Stomach smooth muscle (tissue), 2 donors: ENCODE results near the gene FERMT3.
"Not testable (repeated sequence)": the region's sequence is repeated elsewhere in the genome, so short reads cannot be mapped to it uniquely, and the experiment has no call there.

Source experiments
- H3K27ac ChIP-seq: one replicate; pipeline ENCODE4 v1.7.0; 2013; ENCODE audit warnings: mild to moderate bottlenecking, low read length, inconsistent platforms
- H3K27me3 ChIP-seq, 2 donors: one replicate each; pipeline ENCODE4 v1.7.0; 2013; ENCODE audit warnings: low read length in 2 of 2; ENCODE audit not compliant: insufficient read depth in 2 of 2, control insufficient read depth in 1 of 2
- H3K36me3 ChIP-seq, 2 donors: one replicate each; pipeline ENCODE4 v1.7.0; 2013; ENCODE audit warnings: low read length in 2 of 2; ENCODE audit not compliant: control insufficient read depth in 2 of 2, insufficient read depth in 2 of 2
- H3K4me1 ChIP-seq: one replicate; pipeline ENCODE4 v1.7.0; 2013; ENCODE audit warnings: low read length; ENCODE audit not compliant: control insufficient read depth, insufficient read depth
- H3K4me3 ChIP-seq, 2 donors: one replicate each; pipeline ENCODE4 v1.7.0; 2013; ENCODE audit warnings: low read length in 2 of 2
- H3K9ac ChIP-seq, 2 donors: one replicate each; pipeline ENCODE4 v1.7.0; 2013; ENCODE audit warnings: low read length in 2 of 2, mild to moderate bottlenecking in 1 of 2
- H3K9me3 ChIP-seq, 2 donors: one replicate each; pipeline ENCODE4 v1.7.0; 2013; ENCODE audit warnings: low read length in 2 of 2; ENCODE audit not compliant: control insufficient read depth in 2 of 2
- donor health status: healthy.
- donor health status: Pancreatic carcinoma.

FERMT3 gene

GRCh38 chr11:64245401-64245796 lies 38.9 kb downstream of the FERMT3 start:
- H3K4me1 ChIP-seq, result peaks cover 50% of the 10 kb centered on the region

GRCh38 chr11:64245797-64246620 lies 39.5 kb downstream of the FERMT3 start:
- peaks cover 0 to 7% of the 10 kb centered on the region in 2 donors for H3K36me3 ChIP-seq
- H3K4me1 ChIP-seq, result peaks cover 52% of the 10 kb centered on the region
- no peaks in the 10 kb centered on the region for H3K27me3 ChIP-seq
- H3K9me3 ChIP-seq, result no peaks in the 10 kb centered on the region
- H3K27ac ChIP-seq, result peak overlapping the region; percentile 58
- H3K4me3 ChIP-seq, result peak overlapping the region; percentile 73 to 81
- H3K9ac ChIP-seq, result peak overlapping the region; percentile 42 to 57

More at GRCh38 chr11:64245401-64245796, 38.9 kb downstream of the FERMT3 start:
- Histone ChIP-seq H3K36me3 (peaks cover 0 to 7% of the 10 kb centered on the region in 2 donors), H3K9me3 (no peaks in the 10 kb centered on the region), H3K27ac (peak overlapping the region; percentile 58), H3K4me3 (peak overlapping the region; percentile 73 to 81), H3K9ac (peak overlapping the region; percentile 42 to 57), H3K27me3 (no peaks in the 10 kb centered on the region)

- not testable (repeated sequence) for H3K27me3 ChIP-seq, H3K9ac ChIP-seq, H3K9me3 ChIP-seq, H3K27ac ChIP-seq, H3K36me3 ChIP-seq
- peak overlapping the region in 1 of 2 donors; percentile 81 for H3K4me3 ChIP-seq
- H3K4me1 ChIP-seq, result peaks cover 54% of the 10 kb centered on the region
Measured at GRCh38 chr11:64246621-64246870, 40.0 kb downstream of the FERMT3 start.

- Histone ChIP-seq H3K4me3 (peak within 1 kb of the TSS; percentile 87 to 96), H3K27ac (peak within 1 kb of the TSS; percentile 87), H3K9ac (peak within 1 kb of the TSS; percentile 70 to 71), H3K36me3 (peaks cover 0 to 7% of the 10 kb centered on the region in 2 donors), H3K9me3 (no peaks in the 10 kb centered on the region), H3K4me1 (peaks cover 53% of the 10 kb centered on the region), H3K27me3 (no peaks in the 10 kb centered on the region)
Measured at GRCh38 chr11:64246871-64247728, 40.6 kb downstream of the FERMT3 start, which contains the start of gene PPP1R14B. Gene PPP1R14B (minus strand): TSS chr11:64246943. CDS start chr11:64246673, 270 bp downstream.

- peak overlapping the region; percentile 87 for H3K27ac ChIP-seq
- peak overlapping the region; percentile 87 to 96 for H3K4me3 ChIP-seq
- no peaks in the 10 kb centered on the region for H3K27me3 ChIP-seq
- H3K36me3 ChIP-seq, result peaks cover 0 to 7% of the 10 kb centered on the region in 2 donors
- peak overlapping the region in 1 of 2 donors; percentile 50 for H3K9ac ChIP-seq
- H3K4me1 ChIP-seq, result peaks cover 53% of the 10 kb centered on the region
- no peaks in the 10 kb centered on the region for H3K9me3 ChIP-seq
Measured at GRCh38 chr11:64247729-64248531, 41.4 kb downstream of the FERMT3 start.

- Histone ChIP-seq H3K27me3 (no peaks in the 10 kb centered on the region), H3K4me3 (no peak overlapping the region), H3K4me1 (peaks cover 54% of the 10 kb centered on the region), H3K36me3 (peaks cover 0 to 4% of the 10 kb centered on the region in 2 donors), H3K9me3 (no peaks in the 10 kb centered on the region), H3K9ac (no peak overlapping the region), H3K27ac (no peak overlapping the region)
Measured at GRCh38 chr11:64248578-64248977, 42.1 kb downstream of the FERMT3 start.

GRCh38 chr11:64249038-64249437 lies 42.5 kb downstream of the FERMT3 start:
- H3K4me3 ChIP-seq, result no peak overlapping the region
- peaks cover 56% of the 10 kb centered on the region for H3K4me1 ChIP-seq
- H3K27me3 ChIP-seq, result no peaks in the 10 kb centered on the region
- no peak overlapping the region for H3K27ac ChIP-seq
- no peak overlapping the region for H3K9ac ChIP-seq
- H3K9me3 ChIP-seq, result no peaks in the 10 kb centered on the region
- no peaks in the 10 kb centered on the region for H3K36me3 ChIP-seq

- H3K27me3 ChIP-seq, result no peaks in the 10 kb centered on the region
- H3K4me3 ChIP-seq, result no peak overlapping the region
- no peak overlapping the region for H3K9ac ChIP-seq
- no peak overlapping the region for H3K27ac ChIP-seq
- H3K9me3 ChIP-seq, result no peaks in the 10 kb centered on the region
- H3K36me3 ChIP-seq, result no peaks in the 10 kb centered on the region
- peaks cover 53% of the 10 kb centered on the region for H3K4me1 ChIP-seq
Measured at GRCh38 chr11:64249563-64250414, 43.3 kb downstream of the FERMT3 start.

GRCh38 chr11:64250415-64251015 lies 44.0 kb downstream of the FERMT3 start:
- no peak overlapping the region for H3K9ac ChIP-seq
- no peaks in the 10 kb centered on the region for H3K9me3 ChIP-seq
- H3K27ac ChIP-seq, result no peak overlapping the region
- no peaks in the 10 kb centered on the region for H3K27me3 ChIP-seq
- H3K4me1 ChIP-seq, result peaks cover 47% of the 10 kb centered on the region
- H3K4me3 ChIP-seq, result peak overlapping the region; percentile 75 to 77
- peaks cover under 1 to 3% of the 10 kb centered on the region in 2 donors for H3K36me3 ChIP-seq
